HepG2 (cell line): ENCODE measurements around the gene PLEKHA6. TPM values are rescaled to one million over a fixed set of nuclear protein-coding genes. Genes with fewer than 3 reads are reported as not detected.

Experiments used
- CBX2 ChIP-seq, 2 experiments: fragments of 200-600 bp in 1 of 2; sonication (generic); formaldehyde crosslinking in 1 of 2; IDR thresholded peaks; 2 replicates each; pipeline versions ENCODE4 v1.7.0 to v1.8.1; 2018 to 2022; ENCODE audit warnings: low read depth in 2 of 2, low read length in 1 of 2, mild to moderate bottlenecking in 1 of 2, missing genetic modification reagents in 1 of 2
- EP300 ChIP-seq, 3 experiments: sonication (generic) in 1 of 3; formaldehyde crosslinking in 1 of 3; IDR thresholded peaks; 2 replicates each; pipeline versions ENCODE4 v1.5.1 to v1.6.1; 2011 to 2020; ENCODE audit warnings: low read depth in 2 of 3, low read length in 2 of 3, borderline replicate concordance in 1 of 3, improper control_type of control experiment in 1 of 3, mild to moderate bottlenecking in 1 of 3, missing genetic modification reagents in 1 of 3, moderate library complexity in 1 of 3
- FOXP1 ChIP-seq, 2 experiments: fragments of 450-650 bp in 1 of 2; IDR thresholded peaks; 2 replicates each; pipeline ENCODE4 v1.6.1; 2017 to 2018; ENCODE audit warnings: antibody characterized with exemption in 1 of 2
- GTF3A ChIP-seq: sonication (generic); formaldehyde crosslinking; conservative IDR thresholded peaks from 2 replicates; pipeline ENCODE4 v1.4.0; 2020; ENCODE audit warnings: mild to moderate bottlenecking, missing genetic modification reagents
- HES4 ChIP-seq: sonication (generic); formaldehyde crosslinking; IDR thresholded peaks from 2 replicates; pipeline ENCODE4 v1.9.0; 2021; ENCODE audit warnings: mild to moderate bottlenecking, missing genetic modification reagents, borderline replicate concordance
- HHEX ChIP-seq: IDR thresholded peaks from 2 replicates; pipeline ENCODE4 v1.6.1; 2016; ENCODE audit warnings: control low read depth
- HMGXB4 ChIP-seq, 2 experiments: sonication (generic) in 1 of 2; formaldehyde crosslinking in 1 of 2; IDR thresholded peaks; 2 replicates each; pipeline versions ENCODE4 v1.4.0 to v1.6.1; 2018 to 2020; ENCODE audit warnings: missing genetic modification reagents in 2 of 2, borderline replicate concordance in 1 of 2, low read depth in 1 of 2, mild to moderate bottlenecking in 1 of 2, missing biosample characterization in 1 of 2
- MIXL1 ChIP-seq: IDR thresholded peaks from 2 replicates; pipeline ENCODE4 v1.6.1; 2016
- MLXIP ChIP-seq: sonication (generic); formaldehyde crosslinking; IDR thresholded peaks from 2 replicates; pipeline ENCODE4 v1.9.0; 2021; ENCODE audit warnings: missing genetic modification reagents, borderline replicate concordance
- SIX1 ChIP-seq: sonication (generic); formaldehyde crosslinking; IDR thresholded peaks from 2 replicates; pipeline ENCODE4 v1.4.0; 2020; ENCODE audit warnings: missing genetic modification reagents, borderline replicate concordance
- SMAD3 ChIP-seq: sonication (generic); formaldehyde crosslinking; IDR thresholded peaks from 2 replicates; pipeline ENCODE4 v1.4.0; 2020; ENCODE audit warnings: missing genetic modification reagents
- THYN1 ChIP-seq: sonication (generic); formaldehyde crosslinking; IDR thresholded peaks from 2 replicates; pipeline ENCODE4 v1.8.1; 2023; ENCODE audit warnings: low read depth, mild to moderate bottlenecking, moderate library complexity, missing genetic modification reagents, borderline replicate concordance
- ZFP91 ChIP-seq: sonication (generic); formaldehyde crosslinking; IDR thresholded peaks from 2 replicates; pipeline ENCODE4 v1.9.0; 2022; ENCODE audit warnings: missing genetic modification reagents, mild to moderate bottlenecking, borderline replicate concordance
- ZFX ChIP-seq: sonication (generic); formaldehyde crosslinking; IDR thresholded peaks from 2 replicates; pipeline ENCODE4 v1.4.0; 2020; ENCODE audit warnings: mild to moderate bottlenecking, low read depth, missing genetic modification reagents, moderate library complexity
- ZNF18 ChIP-seq: sonication (generic); formaldehyde crosslinking; IDR thresholded peaks from 2 replicates; pipeline ENCODE4 v1.8.0; 2022; ENCODE audit warnings: mild to moderate bottlenecking, missing genetic modification reagents; ENCODE audit not compliant: insufficient replicate concordance
- ZNF207 ChIP-seq: fragments of 450-650 bp; IDR thresholded peaks from 2 replicates; pipeline ENCODE4 v1.6.1; 2016; ENCODE audit warnings: antibody characterized with exemption, borderline replicate concordance
- ZNF251 ChIP-seq: sonication (generic); formaldehyde crosslinking; IDR thresholded peaks from 2 replicates; pipeline ENCODE4 v1.9.0; 2021; ENCODE audit warnings: mild to moderate bottlenecking, missing genetic modification reagents
- ZNF576 ChIP-seq: sonication (generic); formaldehyde crosslinking; IDR thresholded peaks from 2 replicates; pipeline ENCODE4 v1.4.0; 2020; ENCODE audit warnings: mild to moderate bottlenecking, missing genetic modification reagents
- ZNF589 ChIP-seq: sonication (generic); formaldehyde crosslinking; conservative IDR thresholded peaks from 2 replicates; pipeline ENCODE4 v1.8.0; 2022; ENCODE audit warnings: mild to moderate bottlenecking, moderate library complexity, missing genetic modification reagents
- ZNF605 ChIP-seq: sonication (generic); formaldehyde crosslinking; IDR thresholded peaks from 2 replicates; pipeline ENCODE4 v1.8.0; 2022; ENCODE audit warnings: mild to moderate bottlenecking, missing genetic modification reagents
- ZNF747 ChIP-seq: sonication (generic); formaldehyde crosslinking; IDR thresholded peaks from 2 replicates; pipeline ENCODE4 v1.8.1; 2023; ENCODE audit warnings: missing genetic modification reagents, mild to moderate bottlenecking, borderline replicate concordance
- polyA plus RNA-seq, 8 experiments: library from polyadenylated mRNA; depleted of rRNA in 3 of 8; stranded (reverse) in 7 of 8; unstranded in 1 of 8; fragments of >200 nt; fragmentation: Illumina TruSeq in 4 of 8; extraction: Trizol in 4 of 8; gene quantifications; 2 replicates each; pipeline versions ENCODE4 v1.2.1 to v1.2.3, GENCODE V29; 2011 to 2016; ENCODE audit warnings: low read depth in 4 of 8, missing spikeins in 1 of 8, mixed read lengths in 1 of 8; ENCODE audit not compliant: insufficient read depth in 1 of 8
- total RNA-seq, 5 experiments: library from RNA; depleted of rRNA; stranded (reverse); fragments of >200 nt; fragmentation: Illumina TruSeq; extraction: Trizol; gene quantifications; 2 replicates each; pipeline ENCODE4 v1.2.3, GENCODE V29; 2016; ENCODE audit warnings: low read depth in 1 of 5

PLEKHA6 gene
- total and polyA plus RNA-seq, 2 of the 13 experiments (the other 11 are each of a cell fraction or from before 2014, with no cell fraction given): 5.3 to 11.4 TPM

- TF ChIP-seq CBX2 (IDR thresholded peaks at IDR 0.05; ENCODE audit: low read depth, low read length) (no peak), CBX2 (CRISPR knock-in tag; IDR thresholded peaks at IDR 0.05; ENCODE audit: low read depth) (no peak), ZFP91 (CRISPR knock-in tag) (no peak), ZFX (CRISPR knock-in tag) (peak; percentile 35; the same call in 1 of the 2 replicates), ZNF576 (CRISPR knock-in tag) (no peak), MLXIP (no peak), EP300 (IDR thresholded peaks at IDR 0.05; ENCODE audit: low read depth in 2 of 2, low read length in 2 of 2) (no peak), EP300 (CRISPR knock-in tag; IDR thresholded peaks at IDR 0.05; ENCODE audit: borderline replicate concordance) (no peak), FOXP1 (IDR thresholded peaks at IDR 0.05) (no peak), FOXP1 (CRISPR knock-in tag; IDR thresholded peaks at IDR 0.05) (0 out of 2 replicates have a peak, but pooled peaks have one; percentile 12), MIXL1 (no peak), ZNF605 (CRISPR knock-in tag) (no peak), THYN1 (CRISPR knock-in tag) (no peak), HMGXB4 (CRISPR knock-in tag; IDR thresholded peaks at IDR 0.05; ENCODE audit: borderline replicate concordance in 1 of 2, low read depth in 1 of 2) (no peak), ZNF747 (no peak), HHEX (CRISPR knock-in tag) (no peak), GTF3A (CRISPR knock-in tag) (no peak), ZNF251 (no peak), ZNF589 (CRISPR knock-in tag) (no peak), SIX1 (CRISPR knock-in tag) (no peak), ZNF207 (no peak), HES4 (CRISPR knock-in tag) (no peak), SMAD3 (CRISPR knock-in tag) (no peak), ZNF18 (no peak)
These were observed 64.1 kb downstream of the PLEKHA6 start (continued) for GRCh38 chr1:204295671-204296070.
